Naive thymus-derived CD8-positive, alpha-beta T cell (primary cell): ENCODE data around the gene RAB3IL1. TPM values are rescaled to one million over a fixed set of nuclear protein-coding genes. Genes with fewer than 3 reads are reported as not detected.
A peak's percentile ranks its signal among the peaks of the same experiment; 100 is the strongest.

Experiments used
- ATAC-seq, 2 donors: fragments of 150-1000 bp; cut with Tn5 transposase in 1 of 2; sonication (Bioruptor Pico), chemical (Tn5 transposase) in 1 of 2; 1 replicate in 1 of 2; 2 replicates in 1 of 2; pipeline ENCODE4 v1.10.0; 2021; ENCODE audit warnings: mild to moderate bottlenecking in 2 of 2, moderate library complexity in 2 of 2
- POLR2A ChIA-PET: fragments of 350-600 bp; sonication (Branson Sonifier 250); formaldehyde crosslinking; loops from one replicate; lab custom pipeline; 2021; ENCODE audit warnings: antibody characterized with exemption; lab: Charles Lee
- DNase-seq, 10 donors: peaks; one replicate each; pipeline versions ENCODE4 v3.0.0 to v3.0.0-alpha.2; 2020 to 2022
- H3K27ac Mint-ChIP-seq, 10 donors: one replicate each; pipeline ENCODE4 v1.8.0; 2020 to 2022; ENCODE audit warnings: mild to moderate bottlenecking in 10 of 10, mixed read lengths in 10 of 10, moderate library complexity in 4 of 10, inconsistent platforms in 1 of 10
- H3K27me3 Mint-ChIP-seq, 5 donors: one replicate each; pipeline ENCODE4 v1.8.0; 2021 to 2022; ENCODE audit warnings: mixed read lengths in 5 of 5
- H3K36me3 Mint-ChIP-seq, 3 donors: one replicate each; pipeline ENCODE4 v1.8.0; 2020 to 2022; ENCODE audit warnings: mixed read lengths in 3 of 3, mild to moderate bottlenecking in 2 of 3, inconsistent platforms in 1 of 3
- H3K4me1 Mint-ChIP-seq, 4 donors: one replicate each; pipeline ENCODE4 v1.8.0; 2021 to 2022; ENCODE audit warnings: mixed read lengths in 4 of 4
- H3K4me3 Mint-ChIP-seq, 10 donors: one replicate each; pipeline ENCODE4 v1.8.0; 2020 to 2022; ENCODE audit warnings: mild to moderate bottlenecking in 10 of 10, mixed read lengths in 10 of 10, moderate library complexity in 6 of 10, inconsistent platforms in 1 of 10
- H3K9me3 Mint-ChIP-seq, 9 donors: one replicate each; pipeline ENCODE4 v1.8.0; 2020 to 2022; ENCODE audit warnings: mixed read lengths in 9 of 9, mild to moderate bottlenecking in 3 of 9, inconsistent platforms in 1 of 9, moderate library complexity in 1 of 9
- polyA plus RNA-seq, 3 donors: library from polyadenylated mRNA; unstranded; fragments of 300-500 nt; fragmentation: Illumina TruSeq; gene quantifications; one replicate each; pipeline ENCODE4 v1.2.3, GENCODE V29; 2021
- total RNA-seq, 8 experiments: library from RNA in 2 of 8; stranded (reverse) in 2 of 8; gene quantifications; one replicate each; pipeline ENCODE4 v1.2.3 and lab custom pipeline; 2021 to 2026

The RAB3IL1 gene
- total and polyA plus RNA-seq, 5 experiments from 2014 or later = 0.23 to 0.82 TPM; not detected in 3

- POLR2A ChIA-PET = no interaction called here
- Mint-ChIP-seq H3K4me3 (no peak overlapping the region), H3K4me1 (peaks cover 2 to 9% (median 7%) of the 10 kb centered on the region in 4 donors), H3K27ac (no peak overlapping the region), H3K27me3 (peaks cover 0 to 16% (median 0%) of the 10 kb centered on the region in 5 donors), H3K9me3 (no peaks in the 10 kb centered on the region), H3K36me3 (no peaks in the 10 kb centered on the region)
- no peak for DNase-seq
- ATAC-seq = no peak
Observed at GRCh38 chr11:61874377-61874809, 43.0 kb downstream of the RAB3IL1 start.

GRCh38 chr11:61873588-61874376, 43.6 kb downstream of the RAB3IL1 start:
- Mint-ChIP-seq H3K27me3 (peaks cover 0 to 16% (median 0%) of the 10 kb centered on the region in 5 donors), H3K4me1 (peaks cover 2 to 9% (median 7%) of the 10 kb centered on the region in 4 donors), H3K4me3 (no peak overlapping the region), H3K36me3 (no peaks in the 10 kb centered on the region), H3K9me3 (no peaks in the 10 kb centered on the region), H3K27ac (no peak overlapping the region)
- ATAC-seq = no peak
- POLR2A ChIA-PET = no interaction called here
- DNase-seq = no peak

- ATAC-seq = no peak
- Mint-ChIP-seq H3K9me3 (no peaks in the 10 kb centered on the region), H3K27ac (no peak overlapping the region), H3K4me1 (peaks cover 2 to 9% (median 7%) of the 10 kb centered on the region in 4 donors), H3K27me3 (peaks cover 0 to 16% (median 0%) of the 10 kb centered on the region in 5 donors), H3K36me3 (no peaks in the 10 kb centered on the region), H3K4me3 (no peak overlapping the region)
- POLR2A ChIA-PET = no interaction called here
- DNase-seq = no peak
Observed at GRCh38 chr11:61872935-61873565, 44.3 kb downstream of the RAB3IL1 start.

GRCh38 chr11:61871158-61871597, 46.2 kb downstream of the RAB3IL1 start:
- Mint-ChIP-seq H3K4me3 (peak overlapping the region; percentile 54 to 79 (median 70)), H3K27ac (peak overlapping the region in 1 of 10 donors; percentile 72), H3K4me1 (peaks cover 2 to 9% (median 7%) of the 10 kb centered on the region in 4 donors), H3K9me3 (no peaks in the 10 kb centered on the region), H3K36me3 (no peaks in the 10 kb centered on the region), H3K27me3 (peaks cover 0 to 13% (median 0%) of the 10 kb centered on the region in 5 donors)
- peak; percentile 97 to 98 for ATAC-seq
- POLR2A ChIA-PET = no interaction called here
- DNase-seq = peak; percentile 29 to 74 (median 56)

DNA sequence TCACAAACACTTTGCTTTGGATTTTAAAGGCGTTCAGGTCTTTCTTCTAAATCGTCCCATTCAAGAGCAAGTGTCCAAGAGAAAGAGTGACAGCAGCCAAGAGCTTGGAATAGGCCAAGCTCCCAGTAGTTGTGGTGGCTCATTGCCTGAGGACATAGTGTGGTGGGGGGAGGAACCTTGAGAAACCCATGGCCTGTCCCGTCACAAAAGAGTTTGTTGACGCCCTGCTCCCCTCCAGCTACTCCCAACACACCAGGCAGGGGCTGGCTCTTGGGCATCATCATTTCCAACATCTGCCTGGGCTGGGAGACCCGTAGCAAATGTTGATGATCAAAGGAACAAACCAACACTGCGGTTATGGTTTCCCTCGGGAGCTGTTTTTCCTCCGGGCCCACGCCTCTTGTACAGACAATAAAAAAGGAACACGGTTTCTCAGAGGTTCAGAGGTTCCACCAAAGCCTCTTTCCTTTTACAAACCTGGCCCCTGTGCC, 46.8 kb downstream of the RAB3IL1 start:
- H3K4me1 Mint-ChIP-seq = peaks cover 2 to 9% (median 7%) of the 10 kb centered on the region in 4 donors
- H3K4me3 Mint-ChIP-seq = peak overlapping the region in 3 of 10 donors; percentile 34 to 79 (median 68)
- H3K27me3 Mint-ChIP-seq = peaks cover 0 to 13% (median 0%) of the 10 kb centered on the region in 5 donors
- ATAC-seq (no peak), DNase-seq (no peak)
- POLR2A ChIA-PET = no interaction called here
- H3K27ac Mint-ChIP-seq = no peak overlapping the region
- no peaks in the 10 kb centered on the region for H3K36me3 Mint-ChIP-seq
- no peaks in the 10 kb centered on the region for H3K9me3 Mint-ChIP-seq

DNA sequence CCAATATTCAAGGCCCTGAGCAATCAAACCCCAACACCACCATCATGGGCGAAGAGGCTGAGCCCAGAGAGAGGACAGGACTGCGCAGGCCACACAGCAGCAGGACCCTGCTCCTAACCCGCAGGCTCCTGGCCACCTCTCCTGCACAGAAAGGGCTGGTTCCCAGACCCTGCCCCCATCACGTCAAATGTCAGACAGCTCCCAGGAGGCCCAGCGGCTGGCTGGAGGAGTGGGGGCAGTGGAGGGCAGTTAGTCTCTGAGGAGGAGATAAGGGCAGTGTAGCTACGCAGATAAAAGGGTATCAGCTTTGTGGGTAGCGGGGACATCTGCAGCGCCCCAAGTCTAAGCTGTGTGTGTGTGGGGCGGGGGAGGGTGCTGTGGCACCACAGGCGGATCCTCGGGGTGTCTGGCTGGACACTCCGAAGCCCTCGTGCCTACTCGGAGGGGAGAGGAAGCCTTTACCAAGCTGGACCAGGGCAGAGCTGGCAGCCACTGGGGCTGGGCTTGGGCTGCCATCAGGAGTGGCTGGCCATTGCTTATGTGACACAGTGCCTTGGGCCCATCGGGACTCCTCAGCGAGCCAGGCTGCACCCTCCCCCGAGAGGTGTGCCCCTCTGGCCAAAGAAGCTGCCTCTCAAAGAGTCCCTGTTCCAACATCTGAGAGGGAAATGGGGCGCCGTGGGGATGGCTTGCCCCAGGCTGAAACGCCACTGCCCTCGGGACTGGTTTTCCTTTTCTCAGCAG, 47.5 kb downstream of the RAB3IL1 start:
- H3K4me1 Mint-ChIP-seq = peaks cover 2 to 9% (median 7%) of the 10 kb centered on the region in 4 donors
- H3K27ac Mint-ChIP-seq = peak overlapping the region in 1 of 10 donors; percentile 47
- DNase-seq (no peak), ATAC-seq (no peak)
- no peak overlapping the region for H3K4me3 Mint-ChIP-seq
- POLR2A ChIA-PET = no interaction called here
- no peaks in the 10 kb centered on the region for H3K36me3 Mint-ChIP-seq
- no peaks in the 10 kb centered on the region for H3K9me3 Mint-ChIP-seq
- peaks cover 0 to 13% (median 0%) of the 10 kb centered on the region in 5 donors for H3K27me3 Mint-ChIP-seq

DNA sequence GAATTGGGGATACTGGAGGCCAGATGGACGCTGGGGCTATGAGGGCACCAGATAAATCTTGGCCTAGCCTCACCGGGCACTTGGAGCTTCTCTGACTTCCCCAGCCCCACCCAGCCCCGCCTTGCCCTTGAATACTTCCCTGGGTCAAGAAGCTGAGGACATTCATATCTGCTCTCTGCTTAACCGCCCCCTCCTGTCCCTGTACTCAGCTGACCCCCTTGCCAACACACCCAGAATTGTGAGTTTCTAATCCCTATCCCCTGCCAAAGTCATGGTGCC, 48.0 kb downstream of the RAB3IL1 start:
- Mint-ChIP-seq H3K36me3 (no peaks in the 10 kb centered on the region), H3K27me3 (peaks cover 0 to 13% (median 0%) of the 10 kb centered on the region in 5 donors), H3K4me1 (peaks cover 2 to 9% (median 7%) of the 10 kb centered on the region in 4 donors), H3K4me3 (no peak overlapping the region), H3K9me3 (no peaks in the 10 kb centered on the region), H3K27ac (peak overlapping the region in 1 of 10 donors; percentile 47)
- DNase-seq (no peak), ATAC-seq (no peak)
- POLR2A ChIA-PET = no interaction called here

GRCh38 chr11:61868571-61869428, 48.6 kb downstream of the RAB3IL1 start:
- H3K9me3 Mint-ChIP-seq = no peaks in the 10 kb centered on the region
- H3K27me3 Mint-ChIP-seq = peaks cover 0 to 13% (median 0%) of the 10 kb centered on the region in 5 donors
- no peak overlapping the region for H3K27ac Mint-ChIP-seq
- POLR2A ChIA-PET = no interaction called here
- H3K4me1 Mint-ChIP-seq = peaks cover 2 to 9% (median 7%) of the 10 kb centered on the region in 4 donors
- H3K4me3 Mint-ChIP-seq = no peak overlapping the region
- no peak for ATAC-seq
- no peaks in the 10 kb centered on the region for H3K36me3 Mint-ChIP-seq
- DNase-seq = no peak

GRCh38 chr11:61866958-61867343, 50.4 kb downstream of the RAB3IL1 start:
- H3K4me1 Mint-ChIP-seq = peaks cover 2 to 9% (median 7%) of the 10 kb centered on the region in 4 donors
- POLR2A ChIA-PET = no interaction called here
- no peaks in the 10 kb centered on the region for H3K9me3 Mint-ChIP-seq
- DNase-seq (no peak), ATAC-seq (no peak)
- no peak overlapping the region for H3K4me3 Mint-ChIP-seq
- no peaks in the 10 kb centered on the region for H3K36me3 Mint-ChIP-seq
- H3K27ac Mint-ChIP-seq = no peak overlapping the region
- peaks cover 0 to 13% (median 0%) of the 10 kb centered on the region in 5 donors for H3K27me3 Mint-ChIP-seq

DNA sequence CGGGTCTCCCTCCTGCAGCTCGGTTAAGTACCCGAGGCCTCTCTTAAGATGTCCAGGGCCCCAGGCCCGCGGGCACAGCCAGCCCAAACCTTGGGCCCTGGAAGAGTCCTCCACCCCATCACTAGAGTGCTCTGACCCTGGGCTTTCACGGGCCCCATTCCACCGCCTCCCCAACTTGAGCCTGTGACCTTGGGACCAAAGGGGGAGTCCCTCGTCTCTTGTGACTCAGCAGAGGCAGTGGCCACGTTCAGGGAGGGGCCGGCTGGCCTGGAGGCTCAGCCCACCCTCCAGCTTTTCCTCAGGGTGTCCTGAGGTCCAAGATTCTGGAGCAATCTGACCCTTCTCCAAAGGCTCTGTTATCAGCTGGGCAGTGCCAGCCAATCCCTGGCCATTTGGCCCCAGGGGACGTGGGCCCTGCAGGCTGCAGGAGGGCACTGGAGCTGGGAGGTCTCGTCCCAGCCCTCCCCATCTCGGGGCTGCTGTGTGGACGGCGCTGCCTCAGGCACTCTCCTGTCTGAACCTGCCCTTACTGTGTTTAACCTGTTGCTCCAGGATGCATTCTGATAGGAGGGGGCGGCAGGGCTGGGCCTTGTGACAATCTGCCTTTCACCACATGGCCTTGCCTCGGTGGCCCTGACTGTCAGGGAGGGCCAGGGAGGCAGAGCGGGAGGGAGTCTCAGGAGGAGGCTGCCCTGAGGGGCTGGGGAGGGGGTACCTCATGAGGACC, 51.0 kb downstream of the RAB3IL1 start:
- no peaks in the 10 kb centered on the region for H3K9me3 Mint-ChIP-seq
- POLR2A ChIA-PET = no interaction called here
- H3K27me3 Mint-ChIP-seq = peaks cover 0 to 11% (median 0%) of the 10 kb centered on the region in 5 donors
- H3K4me3 Mint-ChIP-seq = no peak overlapping the region
- DNase-seq (no peak), ATAC-seq (no peak)
- peaks cover 2 to 8% (median 6%) of the 10 kb centered on the region in 4 donors for H3K4me1 Mint-ChIP-seq
- H3K36me3 Mint-ChIP-seq = no peaks in the 10 kb centered on the region
- H3K27ac Mint-ChIP-seq = no peak overlapping the region

DNA sequence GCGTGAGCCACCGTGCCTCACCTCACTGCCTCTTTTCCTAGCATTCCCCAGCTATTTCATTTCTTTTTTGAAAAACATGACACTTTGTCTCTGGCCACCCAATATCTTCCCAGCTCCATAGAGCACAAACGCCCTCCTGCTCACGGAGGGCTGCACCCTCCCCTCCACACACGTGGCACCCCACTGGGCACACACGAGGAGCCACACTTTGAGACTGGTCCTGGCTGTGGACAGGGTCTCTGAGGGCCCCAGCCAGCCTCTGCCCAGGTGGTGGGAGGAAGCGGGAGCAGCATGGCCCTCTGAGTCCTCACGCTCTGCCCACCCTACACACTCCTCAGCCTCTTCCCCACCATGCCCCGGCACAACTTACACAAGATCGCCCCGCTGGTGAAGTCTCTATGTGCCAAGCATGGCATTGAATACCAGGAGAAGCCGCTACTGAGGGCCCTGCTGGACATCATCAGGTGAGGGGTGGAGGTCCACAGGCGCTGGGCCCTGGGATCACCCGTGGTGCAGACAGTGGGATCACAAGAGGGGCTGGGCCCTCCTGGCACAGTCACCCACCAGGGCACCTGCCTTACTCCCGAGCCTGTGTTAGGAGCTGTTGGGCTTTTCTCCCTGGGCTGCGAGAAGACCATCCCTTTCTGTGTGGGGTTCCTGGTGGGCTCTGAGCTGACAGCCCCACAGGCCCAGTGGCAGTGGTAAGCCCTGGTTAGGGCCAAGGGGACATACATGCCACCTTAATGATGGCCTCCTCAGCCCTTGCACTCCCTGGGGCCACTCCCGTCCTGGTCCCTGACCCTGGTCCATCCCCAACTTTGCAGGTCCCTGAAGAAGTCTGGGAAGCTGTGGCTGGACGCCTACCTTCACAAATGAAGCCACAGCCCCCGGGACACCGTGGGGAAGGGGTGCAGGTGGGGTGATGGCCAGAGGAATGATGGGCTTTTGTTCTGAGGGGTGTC, 52.3 kb downstream of the RAB3IL1 start:
- no peaks in the 10 kb centered on the region for H3K36me3 Mint-ChIP-seq
- no peaks in the 10 kb centered on the region for H3K4me1 Mint-ChIP-seq
- no peak for DNase-seq
- no peak overlapping the region for H3K4me3 Mint-ChIP-seq
- peaks cover 0 to 4% (median 0%) of the 10 kb centered on the region in 5 donors for H3K27me3 Mint-ChIP-seq
- ATAC-seq = no peak
- H3K9me3 Mint-ChIP-seq = no peaks in the 10 kb centered on the region
- POLR2A ChIA-PET = no interaction called here
- H3K27ac Mint-ChIP-seq = no peak overlapping the region
